C4-2B (cell line): ENCODE measurements around the gene POLR3A.

Experiments
- H3K27ac ChIP-seq: fragments of 450-650 bp; 2 replicates; pipeline ENCODE4 v1.5.1; 2017
- ZFX ChIP-seq: fragments of 450-650 bp; IDR thresholded peaks from 2 replicates; pipeline ENCODE4 v1.6.1; 2017
- TF ChIP-seq, protein P1 (sequence below): fragments of 450-650 bp; conservative IDR thresholded peaks from 2 replicates; pipeline ENCODE4 v1.5.1; 2017; ENCODE audit warnings: mild to moderate bottlenecking

The POLR3A gene

DNA sequence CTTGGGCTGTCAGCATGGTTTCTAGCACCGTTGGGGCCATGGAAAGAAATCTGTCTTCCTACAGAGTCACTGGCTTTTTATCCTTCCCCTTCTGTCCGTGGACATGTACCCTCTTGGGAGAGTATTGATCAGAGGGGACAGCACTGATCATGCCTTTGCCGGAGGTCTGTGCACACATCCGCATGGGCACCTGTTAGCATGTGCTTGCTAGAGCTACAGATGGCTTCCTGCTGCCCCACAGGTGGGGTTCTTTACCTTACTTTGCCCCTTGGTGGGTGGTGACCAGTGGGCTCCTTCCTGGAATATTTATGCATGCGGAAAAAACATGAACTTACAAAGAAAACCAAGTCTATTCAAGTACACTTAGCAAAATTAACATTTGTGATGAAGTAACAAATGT is 29.2 kb upstream of the POLR3A start:
- TF ChIP-seq ZFX = no peak
- TF ChIP-seq, protein P1, sequence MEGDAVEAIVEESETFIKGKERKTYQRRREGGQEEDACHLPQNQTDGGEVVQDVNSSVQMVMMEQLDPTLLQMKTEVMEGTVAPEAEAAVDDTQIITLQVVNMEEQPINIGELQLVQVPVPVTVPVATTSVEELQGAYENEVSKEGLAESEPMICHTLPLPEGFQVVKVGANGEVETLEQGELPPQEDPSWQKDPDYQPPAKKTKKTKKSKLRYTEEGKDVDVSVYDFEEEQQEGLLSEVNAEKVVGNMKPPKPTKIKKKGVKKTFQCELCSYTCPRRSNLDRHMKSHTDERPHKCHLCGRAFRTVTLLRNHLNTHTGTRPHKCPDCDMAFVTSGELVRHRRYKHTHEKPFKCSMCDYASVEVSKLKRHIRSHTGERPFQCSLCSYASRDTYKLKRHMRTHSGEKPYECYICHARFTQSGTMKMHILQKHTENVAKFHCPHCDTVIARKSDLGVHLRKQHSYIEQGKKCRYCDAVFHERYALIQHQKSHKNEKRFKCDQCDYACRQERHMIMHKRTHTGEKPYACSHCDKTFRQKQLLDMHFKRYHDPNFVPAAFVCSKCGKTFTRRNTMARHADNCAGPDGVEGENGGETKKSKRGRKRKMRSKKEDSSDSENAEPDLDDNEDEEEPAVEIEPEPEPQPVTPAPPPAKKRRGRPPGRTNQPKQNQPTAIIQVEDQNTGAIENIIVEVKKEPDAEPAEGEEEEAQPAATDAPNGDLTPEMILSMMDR = no peak
- H3K27ac ChIP-seq = no peak overlapping the region

DNA sequence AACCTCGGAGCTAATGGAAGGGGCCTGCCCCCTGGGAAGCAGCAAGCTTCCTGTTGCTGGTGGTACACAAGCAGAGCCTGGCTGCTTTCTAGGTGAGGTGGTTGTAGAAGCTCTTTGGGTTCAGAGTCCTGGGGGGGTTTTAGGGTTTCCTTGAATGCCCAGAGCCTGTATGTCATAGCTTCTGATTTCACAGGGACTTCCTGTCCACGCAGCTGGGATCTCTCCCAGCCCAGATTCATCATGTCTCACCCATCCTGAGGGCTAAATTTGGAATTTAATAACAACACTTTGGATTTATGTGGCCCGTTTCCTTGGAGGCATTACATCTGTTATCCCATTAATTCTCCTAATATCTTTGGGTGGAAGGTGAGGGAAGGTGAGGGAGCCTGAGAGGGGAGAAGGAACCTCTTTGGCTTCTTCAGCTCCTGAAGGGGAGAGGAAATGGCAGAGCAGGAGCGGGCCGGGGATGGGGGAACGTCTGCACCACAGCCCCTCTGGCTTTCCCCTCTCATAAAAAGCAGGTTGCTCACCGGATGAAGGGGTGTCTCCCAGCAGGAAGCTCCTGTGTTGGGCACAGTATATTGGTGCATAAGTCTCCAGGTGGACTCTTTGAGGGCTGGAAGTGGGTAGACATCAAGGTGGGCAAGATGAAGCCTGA is 24.0 kb upstream of the POLR3A start:
- H3K27ac ChIP-seq = no peak overlapping the region
- no peak for TF ChIP-seq ZFX
- TF ChIP-seq, protein P1 = no peak

DNA sequence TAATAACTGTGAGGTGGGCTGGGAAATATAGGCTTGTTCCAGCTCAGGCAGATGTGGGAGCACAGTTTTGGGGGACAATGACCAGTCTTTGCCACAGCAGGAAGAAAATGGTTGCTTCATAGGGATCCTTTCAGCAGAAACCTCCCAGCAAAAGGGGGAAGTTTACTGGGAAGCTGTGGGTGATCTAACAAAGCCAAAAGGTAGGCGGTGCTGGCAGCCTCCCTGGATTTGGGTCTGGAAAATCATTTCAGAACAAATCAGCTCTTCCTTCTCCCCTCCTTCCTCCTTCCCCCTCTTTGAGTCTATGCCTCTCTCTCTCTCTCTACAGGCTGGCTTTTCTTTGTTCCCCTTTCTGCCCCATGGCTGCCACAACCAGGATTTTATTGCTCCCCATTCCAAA is 20.5 kb upstream of the POLR3A start:
- peak overlapping the region; percentile 55 for H3K27ac ChIP-seq
- TF ChIP-seq ZFX = no peak
- TF ChIP-seq, protein P1 = no peak

- peak overlapping the region; percentile 55 for H3K27ac ChIP-seq
- no peak for TF ChIP-seq ZFX
- TF ChIP-seq, protein P1 = peak; percentile 94
Observed at GRCh38 chr10:78047314-78047891, 18.1 kb upstream of the POLR3A start.

DNA sequence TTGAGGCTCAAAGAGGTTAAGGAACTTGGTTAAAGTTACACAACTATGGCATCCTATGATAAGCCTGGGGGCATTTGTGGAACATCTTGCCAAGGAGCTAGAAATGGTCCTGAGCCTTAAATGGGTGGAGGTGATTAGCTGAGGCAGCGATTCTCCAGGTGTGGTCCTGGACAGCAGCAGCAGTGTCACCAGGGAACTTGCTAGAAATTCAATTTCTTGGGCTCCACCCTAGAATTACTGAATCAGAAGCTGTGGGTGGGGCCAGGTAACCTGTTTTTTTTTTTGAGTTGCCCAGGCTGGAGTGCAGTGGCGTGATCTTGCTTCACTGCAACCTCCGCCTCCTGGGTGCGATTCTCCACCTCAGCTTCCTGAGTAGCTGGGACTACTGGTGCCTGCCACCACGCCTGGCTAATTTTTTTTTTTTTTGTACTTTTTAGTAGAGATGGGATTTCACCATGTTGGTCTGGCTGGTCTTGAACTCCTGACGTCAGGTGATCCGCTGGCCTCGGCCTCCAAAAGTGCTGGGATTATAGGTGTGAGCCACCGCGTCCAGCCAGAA is 17.5 kb upstream of the POLR3A start:
- TF ChIP-seq, protein P1 = no peak
- TF ChIP-seq ZFX = no peak
- H3K27ac ChIP-seq = peak overlapping the region; percentile 2; the same call in 1 of the 2 replicates

GRCh38 chr10:78045856-78046255 is 16.5 kb upstream of the POLR3A start:
- H3K27ac ChIP-seq = peak overlapping the region; percentile 2; the same call in 1 of the 2 replicates

DNA sequence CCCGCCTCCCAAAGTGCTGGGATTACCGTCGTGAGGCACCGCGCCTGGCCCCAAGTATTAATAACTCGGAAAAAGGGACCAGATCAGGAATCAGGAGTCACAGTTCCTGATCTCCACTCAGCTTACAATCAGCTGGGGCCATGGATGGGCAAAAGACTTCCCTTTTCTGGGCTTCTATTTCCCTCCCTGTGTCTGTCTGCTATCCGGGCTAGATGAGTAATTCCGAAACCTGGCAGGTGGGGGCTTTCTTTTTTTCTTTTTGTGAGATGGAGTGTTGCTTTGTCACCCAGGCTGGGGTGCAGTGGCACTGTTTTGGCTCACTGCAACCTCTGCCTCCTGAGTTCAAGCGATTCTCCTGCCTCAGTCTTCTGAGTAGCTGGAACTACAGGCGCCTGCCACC is 15.9 kb upstream of the POLR3A start:
- TF ChIP-seq ZFX = no peak
- peak overlapping the region; percentile 2; the same call in 1 of the 2 replicates for H3K27ac ChIP-seq

More at GRCh38 chr10:78045856-78046255, 16.5 kb upstream of the POLR3A start:
- TF ChIP-seq, protein P1 = no peak
- no peak for TF ChIP-seq ZFX
